Stimulated activated CD4-positive, alpha-beta T cell treated with anti-CD3 and anti-CD28 coated beads, Interleukin-4, amount 100 ng/mL, for 24 hours (primary cell): ENCODE measurements around the gene PYDC2.
"Not testable (repeated sequence)": the region's sequence is repeated elsewhere in the genome, so short reads cannot be mapped to it uniquely, and the experiment has no call there.

ENCODE experiments used
- DNase-seq: peaks from one replicate; pipeline ENCODE4 v3.0.0-alpha.2; 2020

Gene PYDC2

DNA sequence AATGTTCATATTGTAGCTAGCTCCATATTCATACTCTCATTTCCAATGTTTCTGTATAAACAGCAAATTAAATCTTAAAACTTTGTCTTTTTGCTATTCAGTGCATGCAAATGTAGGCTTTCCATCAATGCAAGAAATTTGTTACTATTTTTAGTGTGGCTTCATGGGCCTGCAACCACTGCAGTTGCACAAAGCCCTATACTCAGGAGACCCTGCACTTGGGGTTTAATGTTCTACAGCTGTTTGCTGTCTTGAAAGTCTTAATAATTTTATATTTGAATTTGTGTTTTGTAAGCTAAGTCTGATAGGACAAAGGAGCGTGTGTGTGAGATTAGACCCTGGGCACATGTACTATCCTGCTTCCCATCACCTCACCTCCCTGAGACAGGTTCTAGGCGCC lies 9.6 kb downstream of the PYDC2 start:
- DNase-seq, result no peak

- DNase-seq, result no peak
Observed at GRCh38 chr3:191473661-191474198, 12.8 kb downstream of the PYDC2 start.

- DNase-seq, result no peak
Observed at GRCh38 chr3:191476066-191476772, 15.3 kb downstream of the PYDC2 start.

- not testable (repeated sequence) for DNase-seq
Observed at GRCh38 chr3:191483994-191484393, 23.0 kb downstream of the PYDC2 start.

GRCh38 chr3:191484461-191484860 lies 23.5 kb downstream of the PYDC2 start:
- no peak for DNase-seq

- DNase-seq, result no peak
Observed at GRCh38 chr3:191492601-191493000, 31.6 kb downstream of the PYDC2 start.

- no peak for DNase-seq
Observed at GRCh38 chr3:191493336-191493735, 32.4 kb downstream of the PYDC2 start.

DNA sequence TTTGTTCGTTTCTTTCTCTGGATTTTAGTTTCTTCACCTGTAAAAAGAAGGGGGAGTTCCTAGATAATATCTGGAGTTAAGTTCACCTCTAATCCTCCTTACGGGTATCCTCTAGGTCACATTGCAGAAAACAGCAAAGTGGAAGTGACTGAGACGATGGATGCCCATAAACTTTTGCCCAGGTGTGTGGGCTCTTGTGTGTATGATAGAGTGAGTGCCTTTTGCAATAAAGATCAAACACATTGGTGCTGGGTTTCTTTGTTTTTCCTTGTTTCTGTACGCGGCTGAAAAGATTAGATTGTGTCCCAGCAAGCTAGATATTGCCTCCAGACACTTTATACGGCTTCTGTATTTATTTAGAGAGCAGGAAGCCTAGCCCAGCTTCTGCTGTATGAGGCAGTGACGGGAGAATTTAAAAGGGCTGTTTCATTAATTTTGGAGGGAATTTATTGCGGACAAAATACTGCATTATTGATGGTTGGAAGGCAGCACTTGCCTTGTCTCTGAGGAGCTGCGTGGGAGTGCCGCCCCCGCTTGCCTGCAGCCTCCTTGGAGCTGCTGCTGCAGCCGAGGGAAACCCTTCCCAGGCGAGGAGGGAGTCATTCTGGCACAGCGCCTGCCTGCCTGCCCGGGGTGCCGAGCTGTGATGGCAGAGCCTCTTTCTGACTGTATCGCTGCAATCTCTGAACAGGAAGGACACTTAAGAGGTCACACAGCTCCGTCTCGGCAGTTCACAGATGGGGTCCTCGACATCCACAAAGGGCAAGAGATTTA lies 38.5 kb downstream of the PYDC2 start:
- DNase-seq, result no peak

DNA sequence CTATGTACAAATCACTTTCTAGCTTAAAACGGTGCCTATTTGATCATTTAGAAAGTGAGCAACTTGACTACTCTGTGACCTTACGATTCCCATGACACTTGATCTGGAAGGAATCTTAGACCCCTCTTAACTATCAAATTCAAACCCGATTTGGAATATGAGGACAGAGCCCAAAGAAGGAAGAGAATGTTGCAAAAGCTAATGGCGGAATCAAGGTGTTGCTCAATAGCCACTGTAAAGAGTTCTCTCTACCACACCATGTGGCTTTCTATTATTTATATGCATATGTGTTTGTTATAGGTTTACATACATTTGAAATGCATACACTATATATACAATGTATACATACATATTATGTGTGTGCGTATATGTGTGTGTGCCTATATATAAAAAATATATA lies 39.9 kb downstream of the PYDC2 start:
- DNase-seq, result no peak

- DNase-seq, result no peak
Observed at GRCh38 chr3:191502583-191502982, 41.6 kb downstream of the PYDC2 start.

- DNase-seq, result no peak
Observed at GRCh38 chr3:191509078-191509477, 48.1 kb downstream of the PYDC2 start.
